GM12873 (cell line): ENCODE measurements around the gene ZCCHC8.

Source experiments
- CTCF ChIP-seq: IDR thresholded peaks from 2 replicates; pipeline ENCODE4 v1.5.1; 2012; ENCODE audit warnings: low read depth, mild to moderate bottlenecking, moderate library complexity, low read length, control low read depth; ENCODE audit not compliant: insufficient read depth; ENCODE audit errors: missing control alignments

The ZCCHC8 gene

GRCh38 chr12:122528582-122528981, 27.9 kb upstream of the ZCCHC8 start:
- TF ChIP-seq CTCF = no peak

- TF ChIP-seq CTCF = no peak
Measured at GRCh38 chr12:122527478-122527944, 26.8 kb upstream of the ZCCHC8 start.

- TF ChIP-seq CTCF = no peak
Measured at GRCh38 chr12:122526683-122527477, 26.1 kb upstream of the ZCCHC8 start, which contains the start of the genes KNTC1 and RSRC2. Gene KNTC1 (plus strand): TSS chr12:122527249. CDS start chr12:122530064, 2,815 bp downstream. Gene RSRC2 (minus strand): TSS chr12:122526936. CDS start chr12:122526853, 83 bp downstream.

- no peak for TF ChIP-seq CTCF
Measured at GRCh38 chr12:122523846-122524718, 23.4 kb upstream of the ZCCHC8 start.

- no peak for TF ChIP-seq CTCF
Measured at GRCh38 chr12:122523280-122523679, 22.5 kb upstream of the ZCCHC8 start.

- TF ChIP-seq CTCF = no peak
Measured at GRCh38 chr12:122520676-122521075, 19.9 kb upstream of the ZCCHC8 start.

GRCh38 chr12:122519418-122519817, 18.7 kb upstream of the ZCCHC8 start:
- no peak for TF ChIP-seq CTCF
